Skin of body (tissue), 2 donors: ENCODE measurements around the gene ABLIM3. TPM values are rescaled to one million over a fixed set of nuclear protein-coding genes. Genes with fewer than 3 reads are reported as not detected.

ENCODE experiments used
- DNase-seq: peaks from one replicate; lab custom pipeline; 2025; lab: John Stamatoyannopoulos, UW
- total RNA-seq: library from RNA; depleted of rRNA; stranded (reverse); fragments of >200 nt; gene quantifications from one replicate; pipeline ENCODE4 v1.2.3, GENCODE V29; 2014

The ABLIM3 gene
- total RNA-seq, 1 donor from 2014 or later: 7.9 TPM

- DNase-seq: no peak
Observed at GRCh38 chr5:149133795-149134777, 7.2 kb upstream of the ABLIM3 start.

- DNase-seq: no peak
Observed at GRCh38 chr5:149134778-149135500, 6.4 kb upstream of the ABLIM3 start.

GRCh38 chr5:149135536-149136201 lies 5.6 kb upstream of the ABLIM3 start:
- DNase-seq: no peak

- DNase-seq: no peak
Observed at GRCh38 chr5:149138182-149138923, 2.9 kb upstream of the ABLIM3 start.

- no peak for DNase-seq
Observed at GRCh38 chr5:149140197-149141002, 893 bp upstream of the ABLIM3 start.

- DNase-seq: no peak
Observed at GRCh38 chr5:149141957-149142851, 911 bp downstream of the ABLIM3 start.

- DNase-seq: no peak
Observed at GRCh38 chr5:149143470-149143869, 2.2 kb downstream of the ABLIM3 start.

GRCh38 chr5:149144637-149145036 lies 3.3 kb downstream of the ABLIM3 start:
- no peak for DNase-seq

- DNase-seq: no peak
Observed at GRCh38 chr5:149145138-149145537, 3.8 kb downstream of the ABLIM3 start.

GRCh38 chr5:149147676-149148075 lies 6.4 kb downstream of the ABLIM3 start:
- DNase-seq: no peak

GRCh38 chr5:149149942-149150341 lies 8.6 kb downstream of the ABLIM3 start:
- no peak for DNase-seq

- DNase-seq: no peak
Observed at GRCh38 chr5:149150457-149150856, 9.2 kb downstream of the ABLIM3 start.

- DNase-seq: no peak
Observed at GRCh38 chr5:149151717-149152116, 10.4 kb downstream of the ABLIM3 start.

GRCh38 chr5:149152317-149152746 lies 11.0 kb downstream of the ABLIM3 start:
- no peak for DNase-seq

GRCh38 chr5:149153193-149153750 lies 12.0 kb downstream of the ABLIM3 start:
- DNase-seq: no peak

- DNase-seq: no peak
Observed at GRCh38 chr5:149153751-149154610, 12.7 kb downstream of the ABLIM3 start.

- no peak for DNase-seq
Observed at GRCh38 chr5:149154650-149155049, 13.4 kb downstream of the ABLIM3 start.
